GM12878 (cell line): ENCODE measurements around the gene DMXL2. TPM values are rescaled to one million over a fixed set of nuclear protein-coding genes. Genes with fewer than 3 reads are reported as not detected.

Source experiments
- ATAC-seq: fragments of 200-7000 bp; cut with Tn5 transposase; 3 replicates; pipeline ENCODE4 v1.9.1; 2020; ENCODE audit warnings: mild to moderate bottlenecking, moderate library complexity
- Bru-seq: library from RNA; stranded (reverse); fragments of 400-500 nt; gene quantifications from one replicate; lab custom pipeline; 2021; lab: Mats Ljungman, UMichigan
- BruChase-seq, 2 experiments: library from RNA; stranded (reverse); fragments of 400-500 nt; gene quantifications; one replicate each; lab custom pipeline; 2021; lab: Mats Ljungman, UMichigan
- BruUV-seq: library from RNA; stranded (reverse); fragments of 400-500 nt; replicated peaks from 2 replicates; lab custom pipeline; 2021; lab: Mats Ljungman, UMichigan
- CTCF ChIA-PET: fragments of 300-600 bp; sonication (Branson Sonifier 250); formaldehyde crosslinking; extraction: SDS; loops from one replicate; lab custom pipeline; 2021; ENCODE audit warnings: inconsistent platforms; lab: Yijun Ruan, JAX
- POLR2A ChIA-PET: fragments of 350-600 bp; formaldehyde crosslinking; extraction: SDS; loops from one replicate; lab custom pipeline; 2021; ENCODE audit warnings: inconsistent platforms; lab: Charles Lee
- RAD21 ChIA-PET: fragments of 300-600 bp; sonication (Branson Sonifier 250); formaldehyde crosslinking; loops from one replicate; lab custom pipeline; 2023; ENCODE audit warnings: antibody characterized with exemption; ENCODE audit not compliant: unreplicated experiment; lab: Charles Lee
- SMC1A ChIA-PET: fragments of 300-600 bp; sonication (Branson Sonifier 250); formaldehyde crosslinking; loops from one replicate; lab custom pipeline; 2023; ENCODE audit not compliant: unreplicated experiment, uncharacterized antibody; lab: Charles Lee
- DNase-seq: peaks from one replicate; pipeline ENCODE4 v3.0.0-alpha.2; 2011; ENCODE audit warnings: low read depth, low spot score
- FAIRE-seq: peaks from 3 replicates; lab custom pipeline; 2011; peaks lifted over from hg19 to GRCh38; lab: Jason Lieb, UNC
- H2AFZ ChIP-seq: 2 replicates; pipeline ENCODE4 v1.6.0; 2011; ENCODE audit warnings: low read depth, low read length, control low read depth; ENCODE audit not compliant: control insufficient read depth
- H3K27ac ChIP-seq: 2 replicates; pipeline ENCODE4 v1.5.1; 2011; ENCODE audit warnings: control low read depth; ENCODE audit not compliant: control insufficient read depth, insufficient read depth
- H3K27me3 ChIP-seq, 2 experiments: replicated peaks in 1 of 2; 2 replicates each; pipeline versions ENCODE4 v1.6.0 to v1.6.1; 2011; ENCODE audit warnings: low read length in 1 of 2; ENCODE audit not compliant: control insufficient read depth in 2 of 2, insufficient read depth in 2 of 2
- H3K36me3 ChIP-seq, 2 experiments: 2 replicates each; pipeline ENCODE4 v1.5.1; 2011; ENCODE audit warnings: low read length in 1 of 2; ENCODE audit not compliant: control insufficient read depth in 2 of 2, insufficient read depth in 2 of 2
- H3K4me1 ChIP-seq: 2 replicates; pipeline ENCODE4 v1.6.1; 2011; ENCODE audit warnings: mild to moderate bottlenecking, low read length, moderate library complexity, mixed read lengths; ENCODE audit not compliant: control insufficient read depth, insufficient read depth
- H3K4me2 ChIP-seq: 2 replicates; pipeline ENCODE4 v1.6.0; 2011; ENCODE audit warnings: control low read depth; ENCODE audit not compliant: control insufficient read depth, insufficient read depth
- H3K4me3 ChIP-seq: fragments of 200-600 bp; sonication (generic); 2 replicates; pipeline ENCODE4 v1.5.1; 2016
- H3K79me2 ChIP-seq: 2 replicates; pipeline ENCODE4 v1.6.0; 2011; ENCODE audit warnings: low read length; ENCODE audit not compliant: control insufficient read depth, insufficient read depth
- H3K9ac ChIP-seq: 2 replicates; pipeline ENCODE4 v1.8.0; 2011; ENCODE audit warnings: low read length, control low read depth, mixed read lengths; ENCODE audit not compliant: control insufficient read depth, insufficient read depth
- H3K9me3 ChIP-seq: replicated peaks from 3 replicates; pipeline ENCODE4 v1.5.1; 2011; ENCODE audit warnings: mild to moderate bottlenecking, low read length; ENCODE audit not compliant: control insufficient read depth, insufficient read depth
- H4K20me1 ChIP-seq: 2 replicates; pipeline ENCODE4 v1.6.0; 2011; ENCODE audit not compliant: control insufficient read depth, insufficient read depth
- ASH2L ChIP-seq: fragments of 300-600, 200-600 bp; sonication (generic); IDR thresholded peaks from 2 replicates; pipeline ENCODE4 v1.6.1; 2017; ENCODE audit warnings: low read depth, mild to moderate bottlenecking, borderline replicate concordance
- ATF7 ChIP-seq: fragments of 450-650 bp; IDR thresholded peaks from 2 replicates; pipeline ENCODE4 v1.6.1; 2016; ENCODE audit warnings: low read depth, mild to moderate bottlenecking
- BCL11A ChIP-seq: IDR thresholded peaks from 2 replicates; pipeline ENCODE4 v1.6.1; 2011; ENCODE audit warnings: low read depth, low read length
- BHLHE40 ChIP-seq, 2 experiments: fragments of 450-650 bp in 1 of 2; IDR thresholded peaks; 2 replicates each; pipeline ENCODE4 v1.6.1; 2011 to 2017; ENCODE audit warnings: low read depth in 2 of 2, borderline replicate concordance in 1 of 2, improper control_type of control experiment in 1 of 2, low read length in 1 of 2, mild to moderate bottlenecking in 1 of 2
- CBX3 ChIP-seq: fragments of 200-600 bp; sonication (generic); IDR thresholded peaks from 2 replicates; pipeline ENCODE4 v1.6.1; 2016; ENCODE audit warnings: low read depth, borderline replicate concordance
- E2F8 ChIP-seq: fragments of 450-650 bp; IDR thresholded peaks from 2 replicates; pipeline ENCODE4 v1.6.1; 2018; ENCODE audit warnings: mild to moderate bottlenecking, low read depth, moderate library complexity; ENCODE audit not compliant: partially characterized antibody
- EGR1 ChIP-seq, 2 experiments: IDR thresholded peaks; 1 replicate in 1 of 2; 2 replicates in 1 of 2; pipeline ENCODE4 v1.6.1; 2011 to 2012; ENCODE audit warnings: low read depth in 2 of 2, low read length in 2 of 2, borderline replicate concordance in 1 of 2, mild to moderate bottlenecking in 1 of 2, moderate library complexity in 1 of 2
- IKZF1 ChIP-seq: fragments of 450-650 bp; conservative IDR thresholded peaks from 2 replicates; pipeline ENCODE4 v1.6.1; 2017; ENCODE audit warnings: antibody characterized with exemption, mild to moderate bottlenecking
- IKZF2 ChIP-seq, 2 experiments: fragments of 450-650 bp; IDR thresholded peaks; 2 replicates each; pipeline ENCODE4 v1.6.1; 2017; ENCODE audit warnings: mild to moderate bottlenecking in 2 of 2, moderate library complexity in 2 of 2
- LARP7 ChIP-seq: fragments of 450-650 bp; IDR thresholded peaks from 2 replicates; pipeline ENCODE4 v1.6.1; 2017; ENCODE audit warnings: mild to moderate bottlenecking
- MAX ChIP-seq: IDR thresholded peaks from 2 replicates; pipeline ENCODE4 v1.6.1; 2012; ENCODE audit warnings: low read depth, low read length, improper control_type of control experiment
- MEF2A ChIP-seq: IDR thresholded peaks from 2 replicates; pipeline ENCODE4 v1.6.1; 2011; ENCODE audit warnings: low read depth, mild to moderate bottlenecking, low read length, moderate library complexity; ENCODE audit not compliant: insufficient read depth
- NRF1 ChIP-seq: conservative IDR thresholded peaks from 2 replicates; pipeline ENCODE4 v1.6.1; 2011; ENCODE audit warnings: mild to moderate bottlenecking, low read depth, low read length, improper control_type of control experiment
- PAX5 ChIP-seq: IDR thresholded peaks from 2 replicates; pipeline ENCODE4 v1.6.1; 2011; ENCODE audit warnings: low read depth, low read length, borderline replicate concordance
- POLR2A ChIP-seq: IDR thresholded peaks from 2 replicates; pipeline ENCODE4 v1.6.1; 2011; ENCODE audit warnings: low read depth, mild to moderate bottlenecking, low read length
- RUNX3 ChIP-seq: IDR thresholded peaks from 2 replicates; pipeline ENCODE4 v1.6.1; 2012; ENCODE audit warnings: low read length, inconsistent platforms
- WGBS: methylation state at CpG from one replicate; pipeline ENCODE4 v1.1.6; 2016; ENCODE audit warnings: low lambda C conversion rate; ENCODE audit not compliant: insufficient replicate concordance, insufficient coverage; ENCODE audit errors: missing lambda C conversion rate; 5-methylcytosine and 5-hydroxymethylcytosine counted together
- in situ Hi-C: fragments of 300-500 bp; cut with MboI; formaldehyde crosslinking; loops from 9 replicates; pipeline ENCODE4 v1.14.3; 2018; ENCODE audit warnings: mixed read lengths
- intact Hi-C: fragments of 100-400 bp; cut with micrococcal nuclease; formaldehyde crosslinking; loops from one replicate; pipeline ENCODE4 v1.14.2; 2022; ENCODE audit not compliant: unreplicated experiment
- long read RNA-seq, 2 experiments: library from polyadenylated mRNA; unstranded; transcript quantifications; one replicate each; pipeline ENCODE4 v2.0.0, GENCODE V29; 2019 to 2020
- polyA minus RNA-seq, 3 experiments: library from RNA; depleted of rRNA, polyadenylated mRNA; stranded (reverse); fragments of >200 nt; gene quantifications; 2 replicates each; pipeline ENCODE4 v1.2.3, GENCODE V29; 2011
- polyA plus RNA-seq, 11 experiments: library from polyadenylated mRNA; depleted of rRNA in 4 of 11; unstranded in 6 of 11; stranded (reverse) in 5 of 11; fragments of >200 nt; fragmentation: Nextera tagmentation in 4 of 11; fragmentation: Illumina TruSeq in 1 of 11; extraction: Ambion mirVana in 4 of 11; extraction: Trizol in 1 of 11; gene quantifications; 1 replicate in 1 of 11; 2 replicates in 10 of 11; pipeline versions ENCODE4 v1.2.1 to v1.2.3, GENCODE V29; 2011 to 2016; ENCODE audit warnings: inconsistent platforms in 2 of 11, missing spikeins in 2 of 11, low read depth in 1 of 11
- total RNA-seq, 4 experiments: library from RNA; depleted of rRNA in 3 of 4; stranded (reverse); fragments of >200 nt in 3 of 4; fragmentation: Illumina TruSeq in 1 of 4; extraction: Trizol in 1 of 4; gene quantifications; 2 replicates each; pipeline versions ENCODE4 v1.2.1 to v1.2.3, GENCODE V29; 2013 to 2021

Gene DMXL2
- total RNA-seq (2013; cell fraction: nucleolus; rRNA removed): 210 and 228 TPM in 2 replicates
- total RNA-seq (2014; rRNA removed) (30.7 and 37.8 TPM in 2 replicates), total RNA-seq (2014; rRNA removed; fragmentation: Illumina TruSeq; extraction: Trizol) (29.6 and 34.6 TPM in 2 replicates), total RNA-seq (2021) (22.6 and 25.3 TPM in 2 replicates), polyA plus RNA-seq (2011; rRNA removed) (26.6 and 34.8 TPM in 2 replicates), polyA plus RNA-seq (2014; fragmentation: Illumina TruSeq; extraction: Trizol) (32.1 and 61.0 TPM in 2 replicates), polyA plus RNA-seq (2014; fragmentation: Nextera tagmentation; extraction: Ambion mirVana) (10 to 100 TPM in 1 of 2 experiments, 1 to 10 TPM in 1; 8.5 to 12.8 TPM), polyA plus RNA-seq (2014; rRNA removed) (18.6 and 19.2 TPM in 2 replicates), polyA plus RNA-seq (2016; fragmentation: Nextera tagmentation; extraction: Ambion mirVana) (10 to 100 TPM in 1 of 2 experiments, 1 to 10 TPM in 1; 9.4 to 11.5 TPM), polyA minus RNA-seq (2011; rRNA and poly(A)+ RNA removed) (14.3 and 20.5 TPM in 2 replicates), Bru-seq, nascent RNA (percentile 61 among the genes with signal in this experiment), BruChase-seq, experiment 1, labeled RNA remaining after a 6-hour chase (percentile 69 among the genes with signal in this experiment), BruChase-seq, experiment 2, labeled RNA remaining after a 2-hour chase (percentile 66 among the genes with signal in this experiment)
- 7.8 TPM for polyA plus RNA-seq (2011; ENCODE audit: low read depth)
- polyA plus RNA-seq (2011; cell fraction: cytosol; rRNA removed): 7.5 and 9.6 TPM in 2 replicates
- 55.1 and 58.6 TPM in 2 replicates for polyA plus RNA-seq (2011; cell fraction: nucleus; rRNA removed)
- polyA plus RNA-seq (2012): 10.9 and 14.5 TPM in 2 replicates
- polyA minus RNA-seq (2011; cell fraction: cytosol; rRNA and poly(A)+ RNA removed): 4.3 and 5.6 TPM in 2 replicates
- polyA minus RNA-seq (2011; cell fraction: nucleus; rRNA and poly(A)+ RNA removed): 19.6 and 33.7 TPM in 2 replicates
- long read RNA-seq, experiment 1: 0 reads
- long read RNA-seq, experiment 2, partial matches to known transcripts: 2 of 9 reads
- long read RNA-seq, experiment 2, other reads (novel, unspliced or antisense): 5 of 9 reads

- no TSS peak for BruUV-seq
- H3K4me2 ChIP-seq: peak within 1 kb of the TSS; percentile 94
- DNase-seq (no peak), ATAC-seq (peak; percentile 62), FAIRE-seq (no peak)
- H2AFZ ChIP-seq: peak within 1 kb of the TSS; percentile 88
- H3K79me2 ChIP-seq: peaks cover 3% of the 10 kb centered on the region
- H3K36me3 ChIP-seq: no peaks in the 10 kb centered on the region
- ChIA-PET CTCF (interaction anchor here (0.8 to 2.8 kb wide), 4 partner anchors 27 to 154 kb away, joined by 4 to 15 read pairs (median 10); no protein-coding TSS in a partner anchor), SMC1A (interaction anchor here (0.7 to 4.2 kb wide), 4 partner anchors 64 to 114 kb away, joined by 3 to 18 read pairs (median 4); no protein-coding TSS in a partner anchor), POLR2A (interaction anchor here (0.6 to 2.6 kb wide), 4 partner anchors 9 to 114 kb away, joined by 3 to 11 read pairs (median 3); partner anchors contain the start of gene LYSMD2), RAD21 (interaction anchor here (0.6 to 4.2 kb wide), 7 partner anchors 19 to 395 kb away, joined by 3 to 21 read pairs (median 4); no protein-coding TSS in a partner anchor)
- no peaks in the 10 kb centered on the region for H4K20me1 ChIP-seq
- WGBS: under 1% methylated on average over 81 of the region's 83 CpGs
- H3K27me3 ChIP-seq: no peaks in the 10 kb centered on the region
- H3K4me3 ChIP-seq: peak within 1 kb of the TSS; percentile 75
- in situ Hi-C loops (no loop called here), intact Hi-C loops (loop anchor here (10.0 kb wide), 1 partner anchor 112 kb away; the partner anchor contains the start of gene LYSMD2)
- H3K27ac ChIP-seq: peak within 1 kb of the TSS; percentile 64
- peaks cover 30% of the 10 kb centered on the region for H3K4me1 ChIP-seq
- peaks cover 2% of the 10 kb centered on the region; the same call in 1 of the 3 replicates for H3K9me3 ChIP-seq
- peak within 1 kb of the TSS; percentile 64 for H3K9ac ChIP-seq
- TF ChIP-seq BHLHE40 (IDR thresholded peaks at IDR 0.05; ENCODE audit: borderline replicate concordance in 1 of 2, low read depth in 2 of 2, low read length in 1 of 2) (peak in 1 of 2 experiments; percentile 85; a peak in 2 of 4 replicates), PAX5 (peak; percentile 3; the same call in 1 of the 2 replicates), ATF7 (no peak), EGR1 (IDR thresholded peaks at IDR 0.05; ENCODE audit: borderline replicate concordance in 1 of 2, low read depth in 2 of 2, low read length in 2 of 2) (peak in 1 of 2 experiments; percentile 43; a peak in 1 of 3 replicates), RUNX3 (0 out of 2 replicates have a peak, but pooled peaks have one; percentile 2), IKZF2 (IDR thresholded peaks at IDR 0.05) (no peak; a peak in 1 of 4 replicates), MAX (0 out of 2 replicates have a peak, but pooled peaks have one; percentile 48), CBX3 (no peak), NRF1 (peak; percentile 44), POLR2A (peak; percentile 64; the same call in 1 of the 2 replicates), MEF2A (0 out of 2 replicates have a peak, but pooled peaks have one; percentile 4), LARP7 (peak; percentile 44; the same call in 1 of the 2 replicates), IKZF1 (peak; percentile 66; the same call in 1 of the 2 replicates), E2F8 (no peak), BCL11A (0 out of 2 replicates have a peak, but pooled peaks have one; percentile 3), ASH2L (no peak)
These were observed at the start of gene DMXL2 for GRCh38 chr15:51622604-51623370. Gene DMXL2 (minus strand): TSS chr15:51622771. CDS start chr15:51622545, 226 bp downstream.
